ENCODE results near the gene GNAO1. TPM values are rescaled to one million over a fixed set of nuclear protein-coding genes. Genes with fewer than 3 reads are reported as not detected.

Gene GNAO1
- polyA plus RNA-seq, 1 of the 3 experiments (the other 2 are of a cell fraction), result 0.30 TPM

GRCh38 chr16:56190677-56191155, 573 bp upstream of the GNAO1 start:
- CTCF ChIA-PET, result interaction anchor here (0.6 to 3.3 kb wide), 8 partner anchors 10 to 1938 kb away, joined by 3 to 26 read pairs (median 4); partner anchors contain the start of gene CFAP20

More at GRCh38 chr16:56190677-56191155, 573 bp upstream of the GNAO1 start:
- peak; percentile 58 for DNase-seq
- Histone ChIP-seq H3K9me3 (no peaks in the 10 kb centered on the region), H3K27ac (ENCODE audit: low read depth in 2 of 2, low read length in 1 of 2) (peak overlapping the region in 1 of 2 experiments; percentile 86; a peak in 2 of 4 replicates), H3K9me2 (no peaks in the 10 kb centered on the region), H3K27me3 (ENCODE audit: insufficient read depth) (peaks cover 46% of the 10 kb centered on the region), H4K20me1 (ENCODE audit: insufficient read depth) (no peaks in the 10 kb centered on the region), H3K9ac (no peak overlapping the region), H3K79me2 (ENCODE audit: insufficient read depth) (no peaks in the 10 kb centered on the region), H3K36me3 (replicated peaks in 1 of 2; ENCODE audit: control insufficient read depth in 1 of 2, insufficient read depth in 2 of 2, low read length in 1 of 2) (no peaks in the 10 kb centered on the region), H3K4me1 (ENCODE audit: control insufficient read depth in 1 of 2, insufficient read depth in 2 of 2, low read depth in 1 of 2, low read length in 1 of 2) (peaks cover 0 to 8% of the 10 kb centered on the region in 2 experiments; a peak in 2 of 4 replicates), H2AFZ (ENCODE audit: low read depth) (no peak overlapping the region), H3F3A (replicated peaks; ENCODE audit: insufficient read depth) (peaks cover 3% of the 10 kb centered on the region), H3K4me2 (peak overlapping the region; percentile 72), H3K4me3 (ENCODE audit: low read depth in 2 of 2, low read length in 1 of 2) (peak overlapping the region; percentile 53 to 55)
- WGBS (ENCODE audit: low lambda C conversion rate), result 3% methylated on average over 26 of the region's 50 CpGs
- TF ChIP-seq RAD21 (IDR thresholded peaks at IDR 0.05; ENCODE audit: low read length) (no peak), JUND (IDR thresholded peaks at IDR 0.05) (no peak), NRF1 (IDR thresholded peaks at IDR 0.05; ENCODE audit: low read depth, low read length) (no peak), PBX3 (IDR thresholded peaks at IDR 0.05) (no peak), ZBTB33 (IDR thresholded peaks at IDR 0.05; ENCODE audit: borderline replicate concordance, low read depth) (no peak), FOXM1 (IDR thresholded peaks at IDR 0.05; ENCODE audit: low read depth) (no peak), USF1 (IDR thresholded peaks at IDR 0.05; ENCODE audit: borderline replicate concordance, low read depth) (no peak), GABPA (IDR thresholded peaks at IDR 0.05; ENCODE audit: low read depth) (no peak), EP300 (IDR thresholded peaks at IDR 0.05; ENCODE audit: borderline replicate concordance in 1 of 2, low read depth in 1 of 2, low read length in 1 of 2) (no peak), SMC3 (IDR thresholded peaks at IDR 0.05; ENCODE audit: low read depth, low read length) (no peak), SIN3A (IDR thresholded peaks at IDR 0.05; ENCODE audit: borderline replicate concordance, low read depth, low read length) (no peak), TAF1 (IDR thresholded peaks at IDR 0.05; ENCODE audit: borderline replicate concordance, low read depth, low read length) (no peak), CHD2 (IDR thresholded peaks at IDR 0.05; ENCODE audit: low read length, partially characterized antibody) (no peak), ELF1 (IDR thresholded peaks at IDR 0.05) (no peak), RCOR1 (IDR thresholded peaks at IDR 0.05; ENCODE audit: low read length) (no peak), YY1 (IDR thresholded peaks at IDR 0.05; ENCODE audit: low read depth) (no peak), TCF12 (IDR thresholded peaks at IDR 0.05) (no peak), FOXJ3 (CRISPR knock-in tag; IDR thresholded peaks at IDR 0.05) (no peak)
- POLR2A ChIA-PET, result interaction anchor here (1.1 to 1.4 kb wide), 4 partner anchors 56 to 128 kb away, joined by 3 to 6 read pairs (median 5); no protein-coding TSS in a partner anchor
